Adrenal gland (tissue), 5 donors: ENCODE measurements around the gene S1PR1.

ENCODE experiments used
- POLR2A ChIP-seq, 2 donors: fragments of 450-650 bp; IDR thresholded peaks; one replicate each; pipeline ENCODE4 v1.6.1; 2017; ENCODE audit warnings: antibody characterized with exemption in 2 of 2, mild to moderate bottlenecking in 2 of 2, moderate library complexity in 1 of 2
- TF ChIP-seq, protein P1 (sequence below), 6 experiments: fragments of 450-650 bp in 4 of 6; fragments of 200-600 bp in 2 of 6; sonication (generic) in 1 of 6; IDR thresholded peaks; 1 replicate in 5 of 6; 2 replicates in 1 of 6; pipeline versions ENCODE4 v1.5.1 to v1.8.0; 2016 to 2021; ENCODE audit warnings: antibody characterized with exemption in 6 of 6, mild to moderate bottlenecking in 2 of 6, moderate library complexity in 1 of 6
- donor health status: DM: no; HTN: no; CAD: no.

DNA sequence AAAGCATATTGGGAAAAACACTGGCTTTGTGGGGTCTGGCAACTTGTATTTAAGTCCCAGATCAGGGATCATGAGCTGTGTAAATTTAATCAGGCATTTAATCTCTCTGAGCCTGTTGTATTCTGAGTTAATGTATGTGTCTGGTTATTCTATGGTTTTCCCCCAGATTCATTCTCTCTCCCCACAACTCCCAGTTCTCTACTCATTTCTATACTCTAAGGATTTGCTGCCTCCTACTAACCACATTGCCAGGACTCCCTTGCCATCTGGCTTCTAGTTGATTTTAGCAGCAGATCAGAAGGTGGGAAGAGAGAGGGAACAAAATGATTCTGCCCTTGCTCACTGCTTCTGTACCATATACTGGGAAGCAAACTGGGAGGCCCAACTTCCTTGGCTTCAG lies 31.4 kb upstream of the S1PR1 start:
- TF ChIP-seq POLR2A (IDR thresholded peaks at IDR 0.05) = no peak
- TF ChIP-seq, protein P1, sequence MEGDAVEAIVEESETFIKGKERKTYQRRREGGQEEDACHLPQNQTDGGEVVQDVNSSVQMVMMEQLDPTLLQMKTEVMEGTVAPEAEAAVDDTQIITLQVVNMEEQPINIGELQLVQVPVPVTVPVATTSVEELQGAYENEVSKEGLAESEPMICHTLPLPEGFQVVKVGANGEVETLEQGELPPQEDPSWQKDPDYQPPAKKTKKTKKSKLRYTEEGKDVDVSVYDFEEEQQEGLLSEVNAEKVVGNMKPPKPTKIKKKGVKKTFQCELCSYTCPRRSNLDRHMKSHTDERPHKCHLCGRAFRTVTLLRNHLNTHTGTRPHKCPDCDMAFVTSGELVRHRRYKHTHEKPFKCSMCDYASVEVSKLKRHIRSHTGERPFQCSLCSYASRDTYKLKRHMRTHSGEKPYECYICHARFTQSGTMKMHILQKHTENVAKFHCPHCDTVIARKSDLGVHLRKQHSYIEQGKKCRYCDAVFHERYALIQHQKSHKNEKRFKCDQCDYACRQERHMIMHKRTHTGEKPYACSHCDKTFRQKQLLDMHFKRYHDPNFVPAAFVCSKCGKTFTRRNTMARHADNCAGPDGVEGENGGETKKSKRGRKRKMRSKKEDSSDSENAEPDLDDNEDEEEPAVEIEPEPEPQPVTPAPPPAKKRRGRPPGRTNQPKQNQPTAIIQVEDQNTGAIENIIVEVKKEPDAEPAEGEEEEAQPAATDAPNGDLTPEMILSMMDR (IDR thresholded peaks at IDR 0.05) = no peak
